Measurements from ENCODE around the gene PROZ. TPM values are rescaled to one million over a fixed set of nuclear protein-coding genes. Genes with fewer than 3 reads are reported as not detected.

Gene PROZ
- total RNA-seq, 1 donor from 2014 or later: not detected

DNA sequence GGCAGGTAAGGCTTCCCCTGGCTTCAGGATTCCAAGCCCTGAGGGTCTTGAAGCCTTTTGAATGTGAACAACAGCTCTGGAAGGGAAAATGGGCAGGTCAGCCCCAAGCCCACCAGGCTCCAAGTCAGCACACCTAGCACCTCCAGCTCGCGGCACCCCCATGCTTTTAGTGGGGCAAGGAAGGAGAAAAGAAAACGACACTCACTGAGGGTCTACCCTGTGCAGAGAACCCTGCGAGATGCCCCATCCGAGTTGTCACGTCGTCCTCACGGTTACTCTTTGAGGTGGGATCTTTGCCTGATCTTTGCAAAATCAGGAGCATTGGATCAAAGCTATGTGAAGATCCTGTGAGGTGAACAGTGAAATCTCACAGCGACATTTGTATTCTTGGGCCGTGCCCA lies 41.6 kb upstream of the PROZ start:
- no peaks in the 10 kb centered on the region for H3K36me3 Mint-ChIP-seq (ENCODE audit: low read depth)
- DNase-seq: no peak
- H3K27me3 Mint-ChIP-seq: peaks cover 2% of the 10 kb centered on the region
- no peak overlapping the region for H3K4me3 Mint-ChIP-seq
- no peaks in the 10 kb centered on the region for H3K4me1 Mint-ChIP-seq
- H3K9me3 Mint-ChIP-seq: no peaks in the 10 kb centered on the region
- H3K27ac Mint-ChIP-seq: no peak overlapping the region
- intact Hi-C loops (cut with micrococcal nuclease): no loop called here

- no peak for DNase-seq
- no peaks in the 10 kb centered on the region for H3K36me3 Mint-ChIP-seq (ENCODE audit: low read depth)
- H3K27ac Mint-ChIP-seq: no peak overlapping the region
- peaks cover 2% of the 10 kb centered on the region for H3K27me3 Mint-ChIP-seq
- intact Hi-C loops (cut with micrococcal nuclease): no loop called here
- no peaks in the 10 kb centered on the region for H3K4me1 Mint-ChIP-seq
- H3K4me3 Mint-ChIP-seq: no peak overlapping the region
- H3K9me3 Mint-ChIP-seq: no peaks in the 10 kb centered on the region
Measured at GRCh38 chr13:113117335-113117872, 41.0 kb upstream of the PROZ start.

- no peak overlapping the region for H3K4me3 Mint-ChIP-seq
- no peak for DNase-seq
- peaks cover 2% of the 10 kb centered on the region for H3K27me3 Mint-ChIP-seq
- no peak overlapping the region for H3K27ac Mint-ChIP-seq
- intact Hi-C loops (cut with micrococcal nuclease): no loop called here
- no peaks in the 10 kb centered on the region for H3K36me3 Mint-ChIP-seq (ENCODE audit: low read depth)
- H3K4me1 Mint-ChIP-seq: no peaks in the 10 kb centered on the region
- H3K9me3 Mint-ChIP-seq: no peaks in the 10 kb centered on the region
Measured at GRCh38 chr13:113117911-113118260, 40.6 kb upstream of the PROZ start.

DNA sequence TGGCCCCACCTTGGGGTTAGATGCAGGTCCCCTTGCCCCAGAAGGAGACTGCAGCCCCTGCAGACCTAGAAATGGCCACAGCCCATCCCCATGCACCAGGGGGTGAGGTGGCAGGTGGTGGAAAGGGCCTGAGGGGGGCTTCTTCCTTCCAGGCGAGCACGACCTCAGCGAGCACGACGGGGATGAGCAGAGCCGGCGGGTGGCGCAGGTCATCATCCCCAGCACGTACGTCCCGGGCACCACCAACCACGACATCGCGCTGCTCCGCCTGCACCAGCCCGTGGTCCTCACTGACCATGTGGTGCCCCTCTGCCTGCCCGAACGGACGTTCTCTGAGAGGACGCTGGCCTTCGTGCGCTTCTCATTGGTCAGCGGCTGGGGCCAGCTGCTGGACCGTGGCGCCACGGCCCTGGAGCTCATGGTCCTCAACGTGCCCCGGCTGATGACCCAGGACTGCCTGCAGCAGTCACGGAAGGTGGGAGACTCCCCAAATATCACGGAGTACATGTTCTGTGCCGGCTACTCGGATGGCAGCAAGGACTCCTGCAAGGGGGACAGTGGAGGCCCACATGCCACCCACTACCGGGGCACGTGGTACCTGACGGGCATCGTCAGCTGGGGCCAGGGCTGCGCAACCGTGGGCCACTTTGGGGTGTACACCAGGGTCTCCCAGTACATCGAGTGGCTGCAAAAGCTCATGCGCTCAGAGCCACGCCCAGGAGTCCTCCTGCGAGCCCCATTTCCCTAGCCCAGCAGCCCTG lies 40.0 kb upstream of the PROZ start:
- Mint-ChIP-seq H3K4me1 (no peaks in the 10 kb centered on the region), H3K4me3 (no peak overlapping the region), H3K27me3 (peaks cover 2% of the 10 kb centered on the region), H3K36me3 (ENCODE audit: low read depth) (no peaks in the 10 kb centered on the region), H3K27ac (no peak overlapping the region), H3K9me3 (no peaks in the 10 kb centered on the region)
- intact Hi-C loops (cut with micrococcal nuclease): no loop called here
- no peak for DNase-seq

DNA sequence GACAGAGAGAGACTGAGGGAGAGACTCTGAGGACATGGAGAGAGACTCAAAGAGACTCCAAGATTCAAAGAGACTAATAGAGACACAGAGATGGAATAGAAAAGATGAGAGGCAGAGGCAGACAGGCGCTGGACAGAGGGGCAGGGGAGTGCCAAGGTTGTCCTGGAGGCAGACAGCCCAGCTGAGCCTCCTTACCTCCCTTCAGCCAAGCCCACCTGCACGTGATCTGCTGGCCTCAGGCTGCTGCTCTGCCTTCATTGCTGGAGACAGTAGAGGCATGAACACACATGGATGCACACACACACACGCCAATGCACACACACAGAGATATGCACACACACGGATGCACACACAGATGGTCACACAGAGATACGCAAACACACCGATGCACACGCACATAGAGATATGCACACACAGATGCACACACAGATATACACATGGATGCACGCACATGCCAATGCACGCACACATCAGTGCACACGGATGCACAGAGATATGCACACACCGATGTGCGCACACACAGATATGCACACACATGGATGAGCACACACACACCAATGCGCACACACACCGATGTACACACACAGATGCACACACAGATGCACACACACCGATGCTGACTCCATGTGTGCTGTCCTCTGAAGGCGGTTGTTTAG lies 39.2 kb upstream of the PROZ start:
- no peak for DNase-seq
- Mint-ChIP-seq H3K27ac (no peak overlapping the region), H3K9me3 (no peaks in the 10 kb centered on the region), H3K36me3 (ENCODE audit: low read depth) (no peaks in the 10 kb centered on the region), H3K4me1 (no peaks in the 10 kb centered on the region), H3K4me3 (no peak overlapping the region), H3K27me3 (peaks cover under 1% of the 10 kb centered on the region)
- intact Hi-C loops (cut with micrococcal nuclease): no loop called here

DNA sequence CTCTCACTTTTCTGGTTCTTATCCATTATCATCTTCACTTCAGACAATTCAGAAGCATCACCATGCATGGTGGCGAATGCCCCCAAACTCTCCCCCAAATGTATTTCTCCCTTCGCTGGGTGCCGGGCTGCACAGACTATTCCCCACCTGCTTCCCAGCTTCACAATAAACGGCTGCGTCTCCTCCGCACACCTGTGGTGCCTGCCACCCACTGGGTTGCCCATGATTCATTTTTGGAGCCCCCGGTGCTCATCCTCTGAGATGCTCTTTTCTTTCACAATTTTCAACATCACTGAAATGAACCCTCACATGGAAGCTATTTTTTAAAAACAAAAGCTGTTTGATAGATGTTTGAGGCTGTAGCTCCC lies 38.6 kb upstream of the PROZ start:
- Mint-ChIP-seq H3K9me3 (no peaks in the 10 kb centered on the region), H3K36me3 (ENCODE audit: low read depth) (no peaks in the 10 kb centered on the region), H3K4me3 (no peak overlapping the region), H3K27ac (no peak overlapping the region), H3K4me1 (no peaks in the 10 kb centered on the region), H3K27me3 (no peaks in the 10 kb centered on the region)
- intact Hi-C loops (cut with micrococcal nuclease): no loop called here
- no peak for DNase-seq

DNA sequence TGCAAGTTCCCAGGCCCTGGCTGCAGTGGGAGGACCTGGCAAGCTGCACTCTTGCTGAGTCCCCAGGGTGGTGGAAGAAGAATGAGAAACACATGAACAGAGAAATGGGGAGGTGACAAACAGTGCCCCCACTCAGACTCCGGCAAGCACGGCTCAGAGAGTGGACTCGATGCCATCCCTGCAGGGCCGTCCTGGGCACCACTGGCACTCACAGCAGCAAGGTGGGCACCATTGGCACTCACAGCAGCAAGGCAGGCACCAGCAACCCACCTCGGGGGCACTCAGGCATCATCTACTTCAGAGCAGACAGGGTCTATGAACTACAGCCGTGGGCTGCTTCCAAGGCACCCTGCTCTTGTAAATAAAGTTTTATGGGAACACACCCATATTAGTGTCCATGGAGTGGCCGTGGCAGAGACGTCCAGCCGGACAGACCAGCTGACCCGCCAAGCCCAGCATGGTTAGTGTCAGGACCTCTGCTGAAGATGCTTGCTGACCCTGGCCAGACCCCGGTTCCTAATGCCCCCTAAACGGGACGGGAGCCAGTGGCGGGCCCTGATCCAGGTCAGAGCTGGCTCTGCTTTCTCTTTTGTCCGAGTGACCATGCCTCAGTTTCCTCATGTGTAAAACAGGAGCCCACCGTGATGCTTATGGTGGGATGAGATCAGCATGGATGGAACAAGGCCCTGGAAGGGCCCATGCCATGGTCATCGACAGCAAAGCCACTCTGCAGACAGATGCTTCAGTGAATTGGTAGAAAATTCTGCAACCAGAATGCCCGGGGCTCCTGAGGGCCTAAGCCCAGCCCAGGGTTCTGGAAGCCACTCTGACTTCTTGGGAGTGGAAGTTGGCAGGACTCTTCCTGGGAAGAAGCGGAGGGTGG lies 37.9 kb upstream of the PROZ start:
- Mint-ChIP-seq H3K27me3 (no peaks in the 10 kb centered on the region), H3K9me3 (no peaks in the 10 kb centered on the region), H3K4me3 (no peak overlapping the region), H3K36me3 (ENCODE audit: low read depth) (no peaks in the 10 kb centered on the region), H3K27ac (no peak overlapping the region), H3K4me1 (no peaks in the 10 kb centered on the region)
- no peak for DNase-seq
- intact Hi-C loops (cut with micrococcal nuclease): no loop called here

GRCh38 chr13:113121183-113121927 lies 37.1 kb upstream of the PROZ start:
- no peak for DNase-seq
- Mint-ChIP-seq H3K36me3 (ENCODE audit: low read depth) (no peaks in the 10 kb centered on the region), H3K4me1 (no peaks in the 10 kb centered on the region), H3K27ac (no peak overlapping the region), H3K9me3 (no peaks in the 10 kb centered on the region), H3K4me3 (no peak overlapping the region), H3K27me3 (no peaks in the 10 kb centered on the region)
- intact Hi-C loops (cut with micrococcal nuclease): no loop called here

DNA sequence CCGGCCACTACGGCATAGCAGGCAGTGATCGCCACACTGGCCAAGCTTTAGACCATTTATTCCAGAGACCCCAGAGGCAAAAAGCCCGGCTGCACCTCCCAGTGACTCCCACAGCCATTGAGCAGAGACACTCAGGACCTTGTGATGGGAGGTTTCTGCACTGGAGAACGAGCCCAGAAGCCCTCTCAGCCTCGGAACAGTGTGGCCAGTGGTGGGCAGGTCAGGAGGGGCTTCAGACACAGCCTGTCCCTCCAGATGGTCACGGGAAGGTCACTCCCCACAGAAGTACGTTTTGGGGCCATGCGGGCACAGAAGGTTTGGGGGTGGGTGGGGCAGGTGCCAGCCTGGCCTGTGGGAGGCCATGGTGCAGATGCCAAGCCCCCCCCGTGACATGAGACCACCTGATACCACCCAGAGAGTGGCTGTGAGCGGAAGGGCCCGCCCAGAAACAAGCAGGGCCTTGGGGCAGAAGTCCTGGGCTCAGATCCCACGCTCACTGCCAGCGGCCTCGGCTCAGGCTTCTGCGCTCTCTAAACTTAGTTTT lies 36.4 kb upstream of the PROZ start:
- Mint-ChIP-seq H3K36me3 (ENCODE audit: low read depth) (no peaks in the 10 kb centered on the region), H3K9me3 (no peaks in the 10 kb centered on the region), H3K27me3 (peaks cover 2% of the 10 kb centered on the region), H3K4me1 (no peaks in the 10 kb centered on the region), H3K27ac (no peak overlapping the region), H3K4me3 (no peak overlapping the region)
- no peak for DNase-seq
- intact Hi-C loops (cut with micrococcal nuclease): no loop called here

GRCh38 chr13:113122550-113123225 lies 35.8 kb upstream of the PROZ start, which contains the start of gene F10:
Gene F10, plus strand, starts transcription at chr13:113122799. Its CDS starts 57 bp downstream, at chr13:113122856.
- H3K4me3 Mint-ChIP-seq: no peak within 1 kb of the TSS
- H3K9me3 Mint-ChIP-seq: no peaks in the 10 kb centered on the region
- peaks cover 7% of the 10 kb centered on the region for H3K27me3 Mint-ChIP-seq
- H3K4me1 Mint-ChIP-seq: no peaks in the 10 kb centered on the region
- intact Hi-C loops (cut with micrococcal nuclease): no loop called here
- no peak within 1 kb of the TSS for H3K27ac Mint-ChIP-seq
- DNase-seq: no peak
- no peaks in the 10 kb centered on the region for H3K36me3 Mint-ChIP-seq (ENCODE audit: low read depth)

DNA sequence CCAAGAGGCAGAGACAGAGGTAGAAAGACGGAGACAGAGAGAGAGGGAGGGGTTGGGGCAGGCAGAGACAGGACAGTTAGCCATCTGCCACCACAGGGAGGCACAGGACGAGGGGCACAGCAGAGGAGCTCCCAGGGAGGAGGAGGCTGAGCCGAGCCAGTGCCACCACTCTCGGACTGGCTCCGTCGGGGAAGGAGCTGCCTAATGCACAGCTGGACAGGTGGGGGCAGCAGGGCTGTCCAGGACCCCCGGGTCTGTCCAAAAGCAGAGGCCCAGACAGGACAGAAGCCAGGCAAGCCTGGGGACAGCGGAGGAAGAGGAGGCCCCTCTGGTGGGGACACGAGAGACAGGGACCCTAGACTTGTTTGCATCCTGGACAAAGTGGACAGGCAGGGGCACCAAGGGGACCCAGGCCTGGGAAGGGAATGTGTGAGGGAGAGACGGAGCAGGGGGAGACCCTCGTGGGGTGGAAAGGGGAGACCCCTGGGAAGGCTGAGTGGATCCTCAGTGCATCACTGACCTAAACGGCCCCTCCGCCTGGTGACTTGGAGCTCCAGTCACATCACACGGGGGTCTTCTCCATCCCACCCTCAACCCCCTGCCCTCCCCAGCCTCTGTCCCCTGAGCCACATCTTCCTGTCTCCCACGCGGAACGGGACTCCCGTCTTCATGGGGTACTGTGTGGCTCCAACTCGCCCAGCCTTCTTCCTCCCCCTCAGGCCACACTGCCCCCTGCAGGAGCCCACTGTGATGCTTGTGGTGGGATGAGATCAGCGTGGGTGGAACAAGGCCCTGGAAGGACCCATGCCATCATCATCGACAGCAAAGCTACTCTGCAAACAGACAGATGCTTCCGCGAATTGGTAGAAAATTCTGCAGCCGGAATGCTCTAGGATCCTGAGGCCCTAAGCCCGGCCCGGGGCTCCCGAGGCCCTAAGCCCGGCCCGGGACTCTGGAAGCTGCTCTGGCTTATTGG lies 34.9 kb upstream of the PROZ start:
- DNase-seq: no peak
- Mint-ChIP-seq H3K27ac (no peak overlapping the region), H3K36me3 (ENCODE audit: low read depth) (no peaks in the 10 kb centered on the region)

More for the DNA sequence above, 34.9 kb upstream of the PROZ start:
- Mint-ChIP-seq H3K4me3 (no peak overlapping the region), H3K9me3 (no peaks in the 10 kb centered on the region), H3K27me3 (peaks cover 8% of the 10 kb centered on the region), H3K4me1 (no peaks in the 10 kb centered on the region)
- intact Hi-C loops (cut with micrococcal nuclease): no loop called here
